Ishikawa (cell line): ENCODE measurements around the gene DAAM1.

Source experiments
- CEBPB ChIP-seq: IDR thresholded peaks from 2 replicates; pipeline ENCODE4 v1.6.1; 2012
- CREB1 ChIP-seq: IDR thresholded peaks from 2 replicates; pipeline ENCODE4 v1.6.1; 2012; ENCODE audit warnings: low read depth
- EP300 ChIP-seq: IDR thresholded peaks from 2 replicates; pipeline ENCODE4 v1.6.1; 2012; ENCODE audit warnings: borderline replicate concordance
- FOXM1 ChIP-seq: IDR thresholded peaks from 2 replicates; pipeline ENCODE4 v1.6.1; 2012; ENCODE audit warnings: low read depth, borderline replicate concordance
- RAD21 ChIP-seq: IDR thresholded peaks from 2 replicates; pipeline ENCODE4 v1.6.1; 2012; ENCODE audit warnings: low read depth
- TAF1 ChIP-seq: IDR thresholded peaks from 2 replicates; pipeline ENCODE4 v1.6.1; 2012; ENCODE audit warnings: low read depth, mild to moderate bottlenecking
- ZBTB7A ChIP-seq: IDR thresholded peaks from 2 replicates; pipeline ENCODE4 v1.6.1; 2012; ENCODE audit warnings: low read depth
- TF ChIP-seq, protein P1 (sequence below): IDR thresholded peaks from 2 replicates; pipeline ENCODE4 v1.6.1; 2012; ENCODE audit warnings: low read depth, mild to moderate bottlenecking
- TF ChIP-seq, protein P2 (sequence below): IDR thresholded peaks from 2 replicates; pipeline ENCODE4 v1.6.1; 2012
- TF ChIP-seq, protein P3 (sequence below): IDR thresholded peaks from 2 replicates; pipeline ENCODE4 v1.6.1; 2012

DNA sequence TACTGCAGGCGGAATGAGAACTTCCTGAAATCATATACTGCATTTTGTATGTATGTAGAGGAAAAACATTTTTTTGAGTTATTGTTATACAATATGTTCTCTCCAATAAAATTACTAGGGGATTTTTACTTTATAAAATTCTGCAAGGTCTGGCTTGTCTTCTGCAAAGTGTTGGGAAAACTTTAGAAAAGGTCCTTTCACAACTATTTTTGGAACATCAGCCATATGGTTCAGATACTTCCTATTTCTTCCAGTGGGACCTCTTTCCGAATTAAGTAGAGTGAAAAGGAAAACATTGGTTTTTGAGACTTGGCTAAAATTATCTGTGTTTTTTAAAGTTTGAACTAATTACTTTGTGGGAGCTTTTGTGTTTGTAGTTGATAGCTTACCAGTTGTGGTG is 52.7 kb downstream of the DAAM1 start:
- TF ChIP-seq CREB1 (no peak), EP300 (no peak), TAF1 (no peak), CEBPB (no peak), RAD21 (no peak), FOXM1 (no peak), ZBTB7A (no peak)
- TF ChIP-seq, protein P1, sequence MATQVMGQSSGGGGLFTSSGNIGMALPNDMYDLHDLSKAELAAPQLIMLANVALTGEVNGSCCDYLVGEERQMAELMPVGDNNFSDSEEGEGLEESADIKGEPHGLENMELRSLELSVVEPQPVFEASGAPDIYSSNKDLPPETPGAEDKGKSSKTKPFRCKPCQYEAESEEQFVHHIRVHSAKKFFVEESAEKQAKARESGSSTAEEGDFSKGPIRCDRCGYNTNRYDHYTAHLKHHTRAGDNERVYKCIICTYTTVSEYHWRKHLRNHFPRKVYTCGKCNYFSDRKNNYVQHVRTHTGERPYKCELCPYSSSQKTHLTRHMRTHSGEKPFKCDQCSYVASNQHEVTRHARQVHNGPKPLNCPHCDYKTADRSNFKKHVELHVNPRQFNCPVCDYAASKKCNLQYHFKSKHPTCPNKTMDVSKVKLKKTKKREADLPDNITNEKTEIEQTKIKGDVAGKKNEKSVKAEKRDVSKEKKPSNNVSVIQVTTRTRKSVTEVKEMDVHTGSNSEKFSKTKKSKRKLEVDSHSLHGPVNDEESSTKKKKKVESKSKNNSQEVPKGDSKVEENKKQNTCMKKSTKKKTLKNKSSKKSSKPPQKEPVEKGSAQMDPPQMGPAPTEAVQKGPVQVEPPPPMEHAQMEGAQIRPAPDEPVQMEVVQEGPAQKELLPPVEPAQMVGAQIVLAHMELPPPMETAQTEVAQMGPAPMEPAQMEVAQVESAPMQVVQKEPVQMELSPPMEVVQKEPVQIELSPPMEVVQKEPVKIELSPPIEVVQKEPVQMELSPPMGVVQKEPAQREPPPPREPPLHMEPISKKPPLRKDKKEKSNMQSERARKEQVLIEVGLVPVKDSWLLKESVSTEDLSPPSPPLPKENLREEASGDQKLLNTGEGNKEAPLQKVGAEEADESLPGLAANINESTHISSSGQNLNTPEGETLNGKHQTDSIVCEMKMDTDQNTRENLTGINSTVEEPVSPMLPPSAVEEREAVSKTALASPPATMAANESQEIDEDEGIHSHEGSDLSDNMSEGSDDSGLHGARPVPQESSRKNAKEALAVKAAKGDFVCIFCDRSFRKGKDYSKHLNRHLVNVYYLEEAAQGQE, result no peak
- TF ChIP-seq, protein P2, sequence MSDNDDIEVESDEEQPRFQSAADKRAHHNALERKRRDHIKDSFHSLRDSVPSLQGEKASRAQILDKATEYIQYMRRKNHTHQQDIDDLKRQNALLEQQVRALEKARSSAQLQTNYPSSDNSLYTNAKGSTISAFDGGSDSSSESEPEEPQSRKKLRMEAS, result no peak
- TF ChIP-seq, protein P3, sequence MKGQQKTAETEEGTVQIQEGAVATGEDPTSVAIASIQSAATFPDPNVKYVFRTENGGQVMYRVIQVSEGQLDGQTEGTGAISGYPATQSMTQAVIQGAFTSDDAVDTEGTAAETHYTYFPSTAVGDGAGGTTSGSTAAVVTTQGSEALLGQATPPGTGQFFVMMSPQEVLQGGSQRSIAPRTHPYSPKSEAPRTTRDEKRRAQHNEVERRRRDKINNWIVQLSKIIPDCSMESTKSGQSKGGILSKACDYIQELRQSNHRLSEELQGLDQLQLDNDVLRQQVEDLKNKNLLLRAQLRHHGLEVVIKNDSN, result no peak
